GM18526 (cell line): ENCODE data around the gene ADAMTS14.

Source experiments
- POLR2A ChIP-seq: IDR thresholded peaks from 3 replicates; pipeline ENCODE4 v1.6.1; 2011; ENCODE audit not compliant: insufficient read length; ENCODE audit errors: extremely low read depth

ADAMTS14 gene, protein sequence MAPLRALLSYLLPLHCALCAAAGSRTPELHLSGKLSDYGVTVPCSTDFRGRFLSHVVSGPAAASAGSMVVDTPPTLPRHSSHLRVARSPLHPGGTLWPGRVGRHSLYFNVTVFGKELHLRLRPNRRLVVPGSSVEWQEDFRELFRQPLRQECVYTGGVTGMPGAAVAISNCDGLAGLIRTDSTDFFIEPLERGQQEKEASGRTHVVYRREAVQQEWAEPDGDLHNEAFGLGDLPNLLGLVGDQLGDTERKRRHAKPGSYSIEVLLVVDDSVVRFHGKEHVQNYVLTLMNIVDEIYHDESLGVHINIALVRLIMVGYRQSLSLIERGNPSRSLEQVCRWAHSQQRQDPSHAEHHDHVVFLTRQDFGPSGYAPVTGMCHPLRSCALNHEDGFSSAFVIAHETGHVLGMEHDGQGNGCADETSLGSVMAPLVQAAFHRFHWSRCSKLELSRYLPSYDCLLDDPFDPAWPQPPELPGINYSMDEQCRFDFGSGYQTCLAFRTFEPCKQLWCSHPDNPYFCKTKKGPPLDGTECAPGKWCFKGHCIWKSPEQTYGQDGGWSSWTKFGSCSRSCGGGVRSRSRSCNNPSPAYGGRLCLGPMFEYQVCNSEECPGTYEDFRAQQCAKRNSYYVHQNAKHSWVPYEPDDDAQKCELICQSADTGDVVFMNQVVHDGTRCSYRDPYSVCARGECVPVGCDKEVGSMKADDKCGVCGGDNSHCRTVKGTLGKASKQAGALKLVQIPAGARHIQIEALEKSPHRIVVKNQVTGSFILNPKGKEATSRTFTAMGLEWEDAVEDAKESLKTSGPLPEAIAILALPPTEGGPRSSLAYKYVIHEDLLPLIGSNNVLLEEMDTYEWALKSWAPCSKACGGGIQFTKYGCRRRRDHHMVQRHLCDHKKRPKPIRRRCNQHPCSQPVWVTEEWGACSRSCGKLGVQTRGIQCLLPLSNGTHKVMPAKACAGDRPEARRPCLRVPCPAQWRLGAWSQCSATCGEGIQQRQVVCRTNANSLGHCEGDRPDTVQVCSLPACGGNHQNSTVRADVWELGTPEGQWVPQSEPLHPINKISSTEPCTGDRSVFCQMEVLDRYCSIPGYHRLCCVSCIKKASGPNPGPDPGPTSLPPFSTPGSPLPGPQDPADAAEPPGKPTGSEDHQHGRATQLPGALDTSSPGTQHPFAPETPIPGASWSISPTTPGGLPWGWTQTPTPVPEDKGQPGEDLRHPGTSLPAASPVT

DNA sequence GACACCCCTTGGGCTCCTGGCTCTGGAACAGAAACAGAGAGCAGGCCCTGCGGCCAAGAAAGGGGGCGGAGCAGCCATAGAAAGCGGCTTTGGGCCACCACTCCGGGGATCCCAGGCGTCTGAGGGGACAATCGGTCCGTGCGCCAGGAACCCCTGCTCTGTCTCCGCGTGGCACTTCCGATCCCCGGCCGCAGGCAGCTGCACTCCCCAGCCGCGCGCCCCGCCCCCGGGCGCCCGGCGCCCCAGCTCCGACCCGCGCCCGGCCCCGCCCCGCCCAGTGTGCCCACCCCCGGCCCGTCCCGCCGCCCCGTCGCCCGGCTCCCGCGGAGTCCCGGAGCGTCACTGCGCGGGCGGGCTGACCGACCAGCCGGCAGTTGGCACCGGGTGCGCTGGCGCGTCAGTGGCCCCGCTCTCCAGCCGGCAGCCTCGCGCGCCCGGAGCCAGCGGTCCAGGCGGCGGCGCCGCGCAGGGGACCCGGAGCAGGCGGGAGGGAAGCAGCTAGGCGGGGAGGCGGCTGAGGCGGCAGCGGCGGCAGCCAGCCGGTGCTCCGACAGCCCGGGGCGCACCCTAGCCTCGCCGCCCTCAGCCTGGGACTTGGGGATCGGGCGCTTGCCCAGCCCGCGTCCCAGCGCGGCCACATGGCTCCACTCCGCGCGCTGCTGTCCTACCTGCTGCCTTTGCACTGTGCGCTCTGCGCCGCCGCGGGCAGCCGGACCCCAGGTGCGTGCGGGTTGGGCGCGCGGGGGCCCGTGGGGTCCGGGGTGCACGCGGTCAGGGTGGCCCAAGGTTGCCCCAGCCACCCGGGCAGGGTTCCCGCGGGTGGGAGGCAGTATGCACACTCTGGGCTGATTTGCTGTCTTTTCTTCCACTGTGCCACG, at the start of gene ADAMTS14:
ADAMTS14 (plus strand) TSS at position 342 of the 878 bp plus-strand sequence; CDS start at position 639, 297 bp downstream.
- no peak for TF ChIP-seq POLR2A

DNA sequence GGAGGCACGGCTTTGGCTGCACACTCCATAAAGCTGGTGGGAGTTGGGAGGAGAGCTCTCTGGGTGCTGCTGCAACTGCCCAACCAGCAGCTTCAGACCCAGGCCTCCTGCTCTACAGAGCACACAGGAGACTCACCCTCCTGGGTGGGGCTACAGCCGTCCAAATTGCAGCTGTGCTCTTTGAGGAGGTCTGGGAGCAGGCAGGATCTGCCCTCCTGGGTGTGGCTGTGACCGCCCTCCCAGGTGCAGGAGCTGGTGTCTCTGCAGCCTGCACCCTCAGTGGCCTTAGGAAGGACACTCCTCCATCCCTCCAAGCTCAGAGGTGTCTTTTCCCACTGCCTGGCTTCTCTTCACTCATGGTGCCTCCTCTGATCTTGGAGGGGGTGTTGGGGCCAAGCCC, 49.8 kb upstream of the ADAMTS14 start:
- no peak for TF ChIP-seq POLR2A

DNA sequence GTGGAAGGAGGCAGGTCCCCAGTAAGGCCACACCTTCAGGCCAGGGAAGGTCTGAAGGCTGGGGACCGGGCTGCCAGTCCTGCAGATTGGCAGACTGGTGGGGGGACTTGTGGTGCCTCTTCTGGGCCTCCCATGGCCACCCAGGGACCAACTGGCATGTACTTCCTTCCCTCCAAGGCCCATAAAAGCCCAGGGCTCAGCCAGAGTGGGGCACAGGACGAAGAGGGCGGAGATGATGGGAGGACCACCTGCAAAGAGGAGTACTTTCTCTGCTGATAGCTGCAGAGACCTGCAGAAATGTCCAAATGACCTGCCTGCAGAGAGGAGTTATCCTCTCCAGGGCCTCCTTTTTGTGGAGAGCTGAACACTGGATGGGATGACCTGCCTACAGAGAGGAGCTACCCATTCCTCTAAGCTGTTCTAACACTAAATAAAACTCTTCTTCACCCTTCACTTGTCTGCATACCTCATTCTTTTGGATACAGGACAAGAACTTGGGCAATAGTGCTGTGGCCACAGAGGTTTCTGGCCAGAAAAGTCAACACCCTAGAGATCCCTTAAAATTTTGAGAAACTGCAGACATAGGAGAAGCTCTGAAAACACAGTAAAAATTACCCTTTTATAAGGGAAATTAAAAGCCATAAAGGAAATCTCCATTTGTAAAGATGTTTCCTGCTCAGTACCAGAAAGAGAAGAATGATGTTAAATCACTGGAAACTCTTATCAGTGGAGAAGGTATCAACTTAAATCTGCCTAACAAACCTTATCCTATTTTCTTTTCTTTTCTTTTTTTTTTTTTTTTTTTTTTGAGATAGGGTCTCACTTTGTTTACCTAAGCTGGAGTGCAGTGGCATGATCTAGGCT, 49.1 kb upstream of the ADAMTS14 start:
- TF ChIP-seq POLR2A: no peak

DNA sequence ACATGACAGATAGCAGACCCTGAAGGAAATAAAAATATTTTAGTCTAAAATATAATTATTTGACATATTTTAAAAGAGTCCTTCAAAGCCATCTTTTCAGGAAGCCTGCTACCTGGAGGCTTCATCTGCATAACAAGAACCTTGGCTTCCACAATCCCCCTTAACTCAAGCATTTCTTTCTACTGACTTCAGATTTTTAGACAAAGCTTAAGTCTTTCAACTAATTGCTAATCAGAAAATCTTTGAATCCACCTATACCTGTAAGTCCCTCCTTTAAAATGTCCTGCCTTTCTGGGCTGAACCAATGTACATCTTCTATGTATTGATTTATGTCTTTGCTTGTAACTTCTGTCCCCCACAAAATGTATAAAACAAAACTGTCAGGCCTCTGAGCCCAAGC, 46.2 kb upstream of the ADAMTS14 start:
- no peak for TF ChIP-seq POLR2A

DNA sequence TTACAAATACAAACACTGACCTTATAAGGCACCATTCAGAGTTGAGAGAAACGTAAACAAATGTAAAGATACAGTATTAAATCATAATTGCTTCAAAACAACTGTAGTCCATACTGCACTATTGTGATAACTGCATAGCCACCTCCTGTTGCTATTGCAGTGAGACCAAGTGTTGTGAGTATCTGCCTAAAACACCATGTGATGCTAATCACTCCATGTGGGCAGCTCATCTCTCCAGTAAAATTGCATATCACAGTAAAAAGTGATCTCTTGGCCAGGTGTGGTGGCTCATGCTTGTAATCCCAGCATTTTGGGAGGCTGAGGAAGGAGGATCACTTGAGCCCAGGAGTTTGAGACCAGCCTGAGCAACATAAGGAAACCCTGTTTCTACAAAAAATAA, 43.0 kb upstream of the ADAMTS14 start:
- no peak for TF ChIP-seq POLR2A

DNA sequence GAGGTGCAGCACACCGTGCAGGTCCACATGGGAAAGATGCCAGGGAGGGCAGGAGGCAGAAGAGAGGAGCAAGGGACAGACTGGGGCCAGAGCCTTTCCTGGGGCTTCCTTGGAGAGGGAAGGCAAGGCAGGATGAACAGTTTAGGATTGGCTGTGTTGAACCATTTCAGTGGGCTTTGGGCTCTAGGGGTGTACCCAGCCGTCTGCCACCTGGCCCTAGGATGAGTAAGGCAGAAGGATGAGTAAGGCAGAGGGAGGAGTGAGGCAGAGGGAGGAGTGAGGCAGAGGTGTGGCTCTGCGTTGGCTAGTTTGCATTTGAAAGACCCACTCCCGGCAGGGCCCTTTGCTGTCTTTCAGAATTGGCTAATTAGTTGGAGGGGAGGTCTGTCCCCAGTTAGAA, 38.3 kb upstream of the ADAMTS14 start:
- no peak for TF ChIP-seq POLR2A

DNA sequence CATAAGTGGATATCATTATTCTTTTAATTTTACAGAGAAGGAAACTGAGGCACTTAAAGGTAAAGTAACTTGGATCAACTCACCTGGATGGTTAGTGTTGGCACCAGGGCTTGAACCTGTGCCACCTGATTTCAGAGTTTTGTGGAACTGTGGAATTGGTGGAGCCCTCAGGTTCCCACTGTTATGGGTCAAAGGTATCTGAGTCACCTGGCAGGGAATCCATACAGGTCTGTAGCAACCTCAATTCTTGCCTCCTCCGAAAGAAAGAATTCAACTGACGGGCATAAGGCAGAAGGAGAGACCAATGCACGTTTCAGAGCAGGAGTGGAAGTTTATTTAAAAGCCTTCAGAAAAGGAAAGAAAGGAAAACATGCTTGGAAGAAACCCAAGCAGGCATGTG, 25.2 kb upstream of the ADAMTS14 start:
- TF ChIP-seq POLR2A: no peak

DNA sequence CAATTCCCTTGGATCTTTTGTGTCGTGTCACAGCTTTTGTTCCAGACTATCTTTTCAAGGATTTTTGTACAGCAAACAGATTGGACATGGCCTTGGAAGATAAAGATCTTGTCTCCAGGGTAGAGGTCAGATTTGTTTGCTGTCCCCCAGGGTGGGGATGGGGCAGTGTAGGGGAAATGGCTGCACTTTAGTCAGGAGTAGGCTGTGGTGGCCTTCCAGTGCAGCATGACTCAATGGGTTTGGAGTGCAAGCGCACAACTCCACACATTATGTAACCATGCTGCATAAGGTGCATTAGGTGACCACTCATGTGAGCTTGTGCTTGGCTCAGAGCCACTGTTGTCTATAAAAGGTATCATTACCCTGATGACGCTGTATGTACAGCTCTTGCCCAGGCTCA, 23.9 kb upstream of the ADAMTS14 start:
- no peak for TF ChIP-seq POLR2A

DNA sequence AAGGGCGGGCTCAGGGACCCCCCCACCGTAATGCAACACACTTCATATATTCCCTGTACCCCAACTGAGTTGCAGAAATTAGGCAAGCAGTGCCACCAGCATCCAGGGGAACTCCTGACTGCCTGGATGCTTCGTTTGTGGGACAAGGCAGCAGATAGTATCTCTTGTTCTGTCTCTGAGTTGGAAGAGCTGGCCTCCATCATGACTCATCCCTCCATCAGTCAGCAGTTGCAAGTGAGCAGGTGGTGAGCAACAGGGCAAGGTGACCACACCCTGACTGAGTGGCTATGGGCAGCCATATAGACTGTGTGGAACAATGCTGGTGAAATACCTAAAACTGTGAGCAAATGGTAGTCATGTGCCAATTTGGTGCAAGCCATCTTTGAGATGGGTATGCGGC, 22.8 kb upstream of the ADAMTS14 start:
- TF ChIP-seq POLR2A: no peak

DNA sequence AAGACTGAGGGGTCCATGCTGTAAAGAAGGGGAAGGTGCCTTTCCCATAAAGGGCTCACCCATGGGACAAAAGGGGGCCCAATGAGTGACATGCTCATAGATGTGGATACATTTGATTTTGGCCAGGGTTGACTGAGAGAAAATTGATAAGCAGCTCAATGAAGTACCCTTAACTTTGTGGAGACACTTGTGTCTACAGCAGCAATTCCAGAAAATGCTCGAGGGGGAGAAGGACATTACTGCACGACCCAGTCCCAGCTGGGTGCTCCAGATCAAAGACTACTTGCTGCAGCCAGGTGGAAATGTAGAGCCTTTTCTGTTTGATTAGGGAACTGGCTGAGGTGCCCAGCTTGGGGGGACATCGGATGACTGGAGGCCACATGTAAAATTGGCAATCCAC, 22.2 kb upstream of the ADAMTS14 start:
- TF ChIP-seq POLR2A: no peak

DNA sequence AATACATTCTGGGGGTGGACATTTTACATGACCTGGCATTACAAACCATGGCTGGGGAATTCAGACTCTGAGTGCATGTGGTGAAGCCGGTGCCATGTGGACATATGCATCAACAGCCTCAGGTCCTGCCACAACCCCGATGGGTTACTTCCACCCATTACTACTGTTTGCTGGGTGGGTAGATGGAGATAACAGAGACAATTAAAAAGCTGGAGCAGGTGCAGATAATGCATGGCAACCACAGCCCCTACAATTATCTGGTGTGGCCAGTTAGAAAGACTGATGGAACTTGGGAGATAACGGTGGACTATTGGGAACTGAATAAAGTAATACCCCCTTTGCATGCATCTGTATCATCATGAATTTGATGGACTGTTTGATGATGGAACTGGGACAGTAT, 21.6 kb upstream of the ADAMTS14 start:
- TF ChIP-seq POLR2A: no peak

DNA sequence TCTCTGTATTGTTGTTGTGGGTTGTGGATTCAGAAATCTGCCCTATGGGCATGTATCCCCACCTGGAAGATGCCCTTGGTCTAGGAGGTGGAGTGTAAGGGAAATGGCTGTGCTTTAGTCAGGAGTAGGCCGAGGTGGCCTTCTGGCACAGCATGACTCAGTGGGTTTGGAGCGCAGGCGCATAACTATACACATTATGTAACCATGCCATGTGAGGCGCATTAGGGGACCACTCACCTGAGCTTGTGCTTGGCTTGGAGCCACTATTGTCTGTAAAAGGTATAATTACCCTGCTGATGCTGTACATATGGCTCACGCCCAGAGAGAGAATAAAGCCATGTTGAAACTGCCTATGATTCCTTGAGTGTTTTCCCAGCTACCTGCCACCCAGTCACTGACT, 20.6 kb upstream of the ADAMTS14 start:
- TF ChIP-seq POLR2A: no peak

DNA sequence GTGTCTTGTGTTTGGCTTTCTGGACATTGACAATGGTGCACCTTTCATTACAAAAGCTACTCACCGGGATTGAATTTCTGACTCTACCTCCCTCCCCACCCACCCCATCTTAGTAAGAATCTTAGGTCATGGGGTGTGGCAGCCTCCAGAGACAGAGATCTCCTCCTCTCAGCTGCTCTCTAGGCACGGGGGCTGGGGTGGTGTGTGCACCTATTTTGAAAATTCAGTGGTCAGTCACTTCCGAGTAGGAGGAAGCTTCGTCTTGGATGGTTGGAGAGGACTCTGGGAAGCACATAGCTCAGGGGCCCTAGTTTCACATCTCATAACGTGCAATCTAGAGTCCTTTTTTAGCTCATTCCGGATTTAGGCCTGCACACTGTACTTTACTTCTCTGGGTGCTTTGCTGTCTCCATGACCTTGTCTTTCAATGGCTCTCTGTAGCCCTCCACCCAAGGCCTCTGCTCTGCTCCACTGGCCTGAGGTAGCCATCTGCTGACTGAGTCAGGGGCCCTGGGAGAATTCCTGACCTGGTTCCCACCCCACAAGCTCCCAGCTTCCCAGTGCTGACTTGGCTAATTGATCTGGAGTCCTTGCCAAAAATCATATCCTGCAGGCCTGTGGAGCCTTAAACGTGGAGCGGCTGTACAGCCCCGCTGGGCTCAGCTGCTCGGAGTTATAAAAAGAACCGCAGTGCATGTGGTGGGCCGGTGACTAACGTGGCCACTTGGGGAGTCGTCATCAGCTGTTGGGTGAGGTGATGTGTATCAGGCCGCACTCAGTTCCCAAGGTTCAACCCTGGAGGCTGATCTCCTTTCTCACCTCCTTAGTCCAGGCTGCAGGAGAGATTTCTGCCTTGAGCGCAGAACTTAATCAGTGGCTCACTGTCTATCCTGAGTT, 19.3 kb upstream of the ADAMTS14 start:
- no peak for TF ChIP-seq POLR2A
